GM19468 (cell line): Measurements from ENCODE around the gene CDK5RAP2.

Experiments used
- ATAC-seq: cut with Tn5 transposase; IDR thresholded peaks from one replicate; pipeline ENCODE4 v1.9.1; 2021; ENCODE audit warnings: mild to moderate bottlenecking, moderate library complexity, moderate number of reproducible peaks; ENCODE audit not compliant: unreplicated experiment; ENCODE audit errors: extremely low read depth

CDK5RAP2 gene

DNA sequence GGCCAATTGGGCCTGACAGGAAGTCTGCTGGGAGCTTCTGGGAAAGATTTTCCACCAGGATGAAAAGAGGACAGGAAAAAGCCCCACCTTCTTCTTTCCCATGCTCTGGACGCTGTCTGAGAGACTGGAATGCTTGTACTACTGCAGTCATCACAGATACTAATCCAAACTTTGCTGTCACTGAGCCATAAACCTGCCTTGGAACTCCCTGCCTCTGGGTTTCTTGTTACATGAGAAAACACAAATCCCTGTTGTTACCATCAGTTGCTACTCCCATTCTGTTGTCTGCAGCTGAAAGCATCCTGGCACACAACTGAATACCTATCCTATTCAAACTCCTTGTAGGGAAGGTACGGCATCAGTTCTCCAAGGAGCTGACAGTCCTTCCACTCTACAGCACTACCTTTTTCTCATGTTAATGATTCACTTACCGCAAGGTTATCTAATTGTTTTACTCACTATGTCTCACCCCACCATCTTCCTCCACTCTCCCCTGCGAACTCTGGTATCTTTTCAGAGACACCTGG is 167.5 kb downstream of the CDK5RAP2 start:
- no peak for ATAC-seq

DNA sequence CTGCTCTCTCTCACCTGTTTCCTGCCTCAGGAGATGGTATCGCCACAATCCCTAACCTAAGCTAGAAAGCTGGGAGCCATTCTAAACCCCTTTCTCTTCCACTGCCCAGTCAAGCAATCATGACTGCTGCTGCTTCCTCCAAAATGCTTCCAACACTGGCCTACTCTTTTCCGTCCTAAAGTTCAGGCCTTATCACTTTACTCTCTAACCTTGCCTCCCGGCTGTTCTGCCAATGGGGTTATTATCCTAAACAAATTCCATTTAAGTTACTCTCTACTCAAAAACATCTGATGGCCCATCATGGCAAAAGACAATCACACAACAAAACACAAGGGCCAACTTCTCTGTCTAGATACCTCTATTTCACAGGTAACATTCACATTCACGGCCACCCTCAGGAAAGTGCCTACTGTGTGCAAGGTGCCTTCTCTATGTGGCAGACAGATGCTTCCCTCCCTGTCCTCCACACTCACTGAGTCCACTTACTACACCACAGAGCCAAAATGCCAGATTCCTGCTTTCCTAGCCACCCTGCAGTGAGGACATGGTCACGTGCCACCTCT is 168.0 kb downstream of the CDK5RAP2 start:
- no peak for ATAC-seq

DNA sequence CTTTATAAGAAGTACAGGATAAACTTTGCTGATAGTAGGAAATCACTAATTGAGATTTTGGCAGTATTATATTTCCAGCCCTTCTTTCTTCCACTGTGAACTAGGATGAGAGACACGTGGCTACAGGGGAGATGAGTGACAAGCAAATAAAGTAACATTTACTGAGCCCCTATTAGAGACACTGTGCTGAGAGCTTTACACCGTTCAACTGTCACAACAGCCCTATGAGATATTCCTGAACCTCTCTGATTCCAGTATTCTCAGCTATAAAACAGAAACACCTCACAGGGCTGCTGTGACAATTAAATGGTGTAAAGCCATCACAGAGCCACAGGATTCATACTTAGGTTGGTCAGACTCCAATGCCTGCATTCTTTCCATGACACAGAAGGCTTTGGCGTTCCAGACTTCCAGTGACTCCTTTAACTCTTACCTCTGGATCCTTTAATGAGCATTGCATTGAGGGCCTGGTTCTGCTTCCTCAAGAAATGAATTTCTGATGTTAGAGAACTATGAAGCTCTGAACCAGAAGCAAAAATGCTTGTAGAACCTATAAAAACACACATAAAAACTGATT is 169.0 kb downstream of the CDK5RAP2 start:
- ATAC-seq: no peak

DNA sequence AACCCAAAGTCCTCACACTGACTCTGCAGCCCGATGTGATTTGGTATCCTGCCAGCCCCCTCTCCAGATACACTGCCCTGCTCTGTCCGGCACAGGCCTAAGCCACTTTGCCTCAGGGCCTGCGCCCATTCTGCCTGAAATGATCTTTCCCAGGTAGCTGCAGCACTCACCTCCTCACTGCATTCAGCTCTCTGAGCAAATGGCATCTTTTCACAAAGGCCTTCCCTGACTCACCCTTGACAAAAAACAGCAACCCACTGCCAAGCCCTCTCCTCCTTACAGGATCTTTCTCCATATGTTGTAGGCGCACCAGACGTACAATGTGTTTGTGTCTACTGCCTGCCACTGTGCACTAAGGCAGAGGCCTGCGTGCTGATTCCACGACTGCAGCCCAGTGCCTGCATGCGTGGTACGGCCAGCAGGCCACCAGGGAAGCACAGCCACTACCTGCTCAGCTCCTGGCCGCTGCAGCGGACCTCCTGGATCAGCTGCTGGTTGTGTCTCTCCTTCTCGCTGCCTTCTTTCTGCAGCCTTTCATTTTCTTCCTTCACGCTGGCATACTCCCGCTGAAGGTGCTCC is 171.2 kb downstream of the CDK5RAP2 start:
- ATAC-seq: no peak

DNA sequence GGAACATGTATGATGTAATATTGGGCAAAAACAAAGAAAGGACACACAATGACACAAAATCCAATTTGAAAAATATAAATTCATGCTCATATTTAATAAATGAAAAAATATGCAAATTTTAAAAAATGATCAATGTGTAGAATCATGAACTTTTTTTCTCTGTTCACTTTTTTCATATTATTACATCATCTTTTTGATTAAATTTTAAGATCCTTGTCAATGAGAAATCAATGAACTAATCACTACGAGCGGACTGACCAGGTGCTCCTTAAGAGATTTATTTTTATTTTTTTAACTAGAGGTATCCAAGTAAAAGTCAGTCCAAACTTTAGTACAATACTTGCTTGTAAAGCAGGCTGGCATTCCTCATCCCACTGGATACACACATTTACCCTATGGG is 174.1 kb downstream of the CDK5RAP2 start:
- no peak for ATAC-seq

DNA sequence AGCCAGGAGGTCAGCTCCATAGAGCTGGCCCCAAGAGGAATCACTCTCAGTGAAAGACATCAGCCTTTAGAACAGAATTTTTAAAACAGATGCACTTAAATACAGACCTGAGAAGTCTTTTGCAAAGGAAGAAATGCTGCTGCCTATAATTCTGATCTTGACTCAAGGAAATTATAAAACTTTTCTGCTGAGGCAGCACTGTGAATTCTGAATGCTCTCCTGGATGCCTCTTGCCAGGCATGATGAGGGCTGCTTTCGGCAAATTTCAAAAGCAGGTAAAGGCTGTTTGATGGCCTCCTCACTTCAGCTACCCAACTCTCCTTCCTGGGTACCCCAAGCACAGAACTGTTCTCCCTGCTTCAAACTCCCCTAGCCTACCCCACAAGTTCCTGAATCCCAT is 174.8 kb downstream of the CDK5RAP2 start:
- ATAC-seq: no peak

DNA sequence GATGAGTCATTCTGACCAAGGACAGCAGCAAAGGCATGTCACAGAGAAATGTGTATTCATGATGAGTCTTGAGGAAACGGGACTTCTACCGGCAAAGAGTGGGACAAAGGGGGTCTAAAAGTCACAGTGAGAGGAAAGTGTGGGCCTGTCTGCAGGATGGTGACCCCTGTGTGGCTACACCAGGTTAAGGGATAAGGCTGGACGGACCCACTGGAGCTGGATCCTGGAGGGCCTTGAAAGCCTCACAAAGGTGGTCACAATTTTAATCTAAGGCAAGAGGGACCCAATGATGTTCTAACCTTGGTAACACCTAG is 176.5 kb downstream of the CDK5RAP2 start:
- ATAC-seq: no peak

DNA sequence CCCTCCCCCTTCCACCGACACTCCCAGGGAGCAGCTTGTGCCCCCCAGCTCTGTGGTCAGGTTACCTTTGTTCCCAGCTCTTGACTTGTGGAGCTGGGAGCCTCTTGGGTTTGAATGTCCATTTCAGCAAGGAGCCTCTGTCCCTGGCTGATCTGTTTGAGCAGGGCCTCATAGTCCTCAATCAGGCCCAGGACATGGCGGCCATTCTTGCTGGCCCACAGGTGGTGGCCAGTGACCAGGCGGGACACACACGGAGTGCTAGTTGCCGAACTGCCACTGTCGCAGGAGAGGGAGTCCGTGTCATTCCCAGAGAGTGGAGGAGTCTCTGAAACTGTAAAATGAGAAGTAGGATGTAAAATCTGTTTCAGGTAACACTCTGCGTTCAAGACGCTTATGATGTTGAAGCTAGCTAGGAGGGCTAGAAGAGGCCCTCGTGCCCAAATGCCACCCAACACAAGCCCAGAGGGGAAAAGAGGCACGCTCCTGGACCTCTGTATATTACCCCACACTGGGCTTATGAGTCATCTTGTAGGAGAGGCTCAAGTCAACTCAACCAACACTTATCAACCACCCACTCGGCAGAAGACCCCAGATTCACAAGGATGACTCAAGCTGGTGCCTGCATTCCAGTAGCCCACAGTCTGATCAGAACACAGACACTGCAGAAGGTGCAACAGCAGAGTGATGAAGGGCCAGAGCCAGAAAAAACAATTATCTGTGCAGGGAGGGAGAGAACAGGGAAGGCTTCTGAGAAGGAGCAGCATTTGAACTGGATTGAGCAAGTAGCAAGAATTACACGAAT is 177.0 kb downstream of the CDK5RAP2 start:
- ATAC-seq: no peak

DNA sequence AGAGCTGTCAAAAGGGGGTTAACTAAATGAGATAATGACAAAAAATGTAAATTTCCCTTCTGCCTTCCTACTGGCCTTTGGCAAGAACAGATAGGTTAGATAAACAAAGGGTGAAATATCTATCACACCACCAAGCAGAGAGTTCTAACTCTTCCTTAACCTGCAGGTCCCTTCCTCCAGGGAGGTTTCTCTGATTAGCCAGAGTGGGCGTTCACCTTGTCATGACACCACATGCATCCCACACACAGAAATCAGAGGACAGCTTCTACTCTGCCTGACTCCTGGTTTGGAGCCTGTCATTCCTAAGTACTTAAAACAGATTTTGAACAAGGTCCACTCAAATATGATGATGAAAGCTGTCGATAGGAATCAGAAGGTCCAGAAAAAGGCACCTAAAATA is 180.0 kb downstream of the CDK5RAP2 start:
- no peak for ATAC-seq

DNA sequence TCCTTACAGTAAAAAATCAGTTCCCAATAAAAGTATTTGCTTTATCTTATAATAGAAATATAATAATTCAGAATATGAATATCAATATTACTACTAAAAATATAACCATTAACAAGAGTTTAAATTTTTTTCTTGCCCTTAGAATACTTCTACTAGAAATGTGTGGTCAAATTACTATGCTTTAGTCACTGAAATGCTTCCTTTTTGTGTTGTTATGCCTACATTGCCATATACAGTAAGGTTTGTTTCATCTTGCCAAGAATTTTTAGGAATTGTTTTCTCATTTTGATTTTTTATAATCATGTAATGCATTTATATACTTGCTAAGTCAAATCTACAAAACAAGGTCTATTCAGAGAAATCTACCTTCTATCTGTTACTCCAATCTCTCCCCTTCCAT is 181.7 kb downstream of the CDK5RAP2 start:
- no peak for ATAC-seq

DNA sequence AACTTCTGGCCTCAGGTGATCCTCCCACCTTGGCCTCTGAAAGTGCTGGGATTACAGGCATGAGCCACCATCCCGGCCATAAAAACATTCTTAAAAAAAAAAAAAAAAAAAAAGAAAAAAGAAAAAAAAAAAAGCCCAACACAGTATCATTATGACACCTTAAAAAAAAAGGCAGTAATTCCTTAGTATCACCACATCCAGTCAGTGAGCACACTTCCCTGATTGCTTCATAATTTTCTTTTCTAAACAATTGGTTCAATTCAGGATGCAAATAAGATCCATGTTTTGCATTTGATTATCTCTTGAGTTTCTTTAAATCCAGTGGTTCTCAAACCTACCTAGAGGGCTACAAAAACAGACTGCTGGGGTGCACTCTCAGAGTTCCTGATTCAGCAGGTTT is 182.5 kb downstream of the CDK5RAP2 start:
- no peak for ATAC-seq

DNA sequence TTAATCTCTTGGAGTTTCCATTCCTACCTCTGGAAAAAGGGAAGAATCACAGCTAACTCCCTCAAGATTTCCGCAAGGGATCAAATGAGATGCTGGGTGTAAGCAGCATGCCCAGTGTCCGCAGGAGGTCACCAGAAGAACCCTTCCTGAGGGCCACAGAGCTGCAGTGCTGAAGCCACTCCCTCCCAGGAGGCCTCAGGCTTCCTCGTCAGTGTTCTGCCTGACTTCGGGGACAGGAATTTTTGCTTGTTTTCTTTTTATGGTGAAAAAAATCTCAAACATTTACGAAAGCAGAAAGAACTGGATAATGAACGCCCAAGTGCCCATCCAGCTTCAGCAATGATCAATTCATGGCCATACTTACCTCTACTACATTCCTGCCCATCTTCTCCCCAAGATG is 183.0 kb downstream of the CDK5RAP2 start:
- no peak for ATAC-seq

DNA sequence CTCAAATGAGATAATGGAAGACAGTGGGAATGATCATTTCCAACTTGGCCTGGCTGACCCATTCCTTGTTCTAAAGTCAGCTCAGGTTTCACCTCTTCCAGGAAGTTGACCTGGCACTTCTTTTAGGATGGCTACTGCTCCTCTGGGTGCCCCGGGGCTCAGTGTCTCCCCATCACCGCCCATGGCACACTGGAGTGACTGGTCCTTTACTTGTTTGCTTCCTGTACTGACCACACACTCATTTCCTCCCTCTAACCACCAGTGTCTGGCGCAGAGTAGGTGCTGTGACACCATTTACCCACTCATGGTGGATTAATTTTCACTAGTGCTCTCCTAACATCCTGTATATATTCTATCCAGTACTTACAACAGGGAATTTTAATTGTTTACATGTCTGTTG is 183.5 kb downstream of the CDK5RAP2 start:
- ATAC-seq: no peak

DNA sequence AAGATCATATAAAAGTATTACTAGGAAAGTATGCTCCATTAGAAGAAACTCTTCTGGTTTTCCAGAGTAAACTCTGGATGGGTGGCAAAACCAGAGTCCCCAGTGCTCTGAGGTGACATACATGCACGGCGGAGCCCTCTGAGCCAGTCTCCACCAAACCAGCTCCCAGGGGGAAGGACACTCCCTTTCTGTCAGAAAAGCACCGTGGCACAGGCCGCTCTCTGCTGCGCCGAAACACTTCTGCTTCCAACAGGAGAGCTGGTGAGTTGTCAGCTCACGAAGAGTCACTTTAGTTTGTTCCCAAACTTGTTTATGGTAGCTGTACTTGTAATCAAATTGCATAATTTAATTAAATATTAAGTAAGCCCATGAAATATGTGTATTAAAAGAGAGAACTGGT is 184.6 kb downstream of the CDK5RAP2 start:
- ATAC-seq: no peak

DNA sequence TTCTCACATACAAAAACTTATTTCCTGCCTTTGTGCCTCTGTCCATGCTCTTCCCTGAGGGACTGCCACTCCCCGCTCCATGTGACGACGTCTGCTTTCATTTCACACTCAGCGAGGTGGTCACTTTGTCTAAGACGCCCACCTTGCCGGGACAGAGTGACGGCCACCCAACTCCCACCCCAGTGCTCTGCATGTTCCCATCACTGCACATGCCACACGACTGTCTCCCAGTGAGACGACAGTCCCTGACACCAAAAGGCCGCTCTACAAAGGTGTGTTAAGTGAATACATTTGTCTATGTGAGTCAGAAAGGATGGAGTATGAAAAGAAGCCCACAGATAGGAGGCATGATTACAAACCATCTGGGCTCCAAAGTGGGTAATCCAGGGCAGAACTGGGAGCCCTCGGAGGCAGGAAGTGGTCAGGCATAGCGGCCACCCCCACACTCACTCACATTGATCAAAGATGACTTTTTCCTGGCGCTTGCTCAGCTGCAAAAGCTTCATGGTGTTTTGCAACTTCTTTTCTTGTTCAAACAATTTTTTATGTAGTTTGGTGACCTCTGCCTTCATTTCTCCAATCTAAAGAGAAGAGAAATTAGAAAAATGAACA is 185.8 kb downstream of the CDK5RAP2 start:
- ATAC-seq: no peak

DNA sequence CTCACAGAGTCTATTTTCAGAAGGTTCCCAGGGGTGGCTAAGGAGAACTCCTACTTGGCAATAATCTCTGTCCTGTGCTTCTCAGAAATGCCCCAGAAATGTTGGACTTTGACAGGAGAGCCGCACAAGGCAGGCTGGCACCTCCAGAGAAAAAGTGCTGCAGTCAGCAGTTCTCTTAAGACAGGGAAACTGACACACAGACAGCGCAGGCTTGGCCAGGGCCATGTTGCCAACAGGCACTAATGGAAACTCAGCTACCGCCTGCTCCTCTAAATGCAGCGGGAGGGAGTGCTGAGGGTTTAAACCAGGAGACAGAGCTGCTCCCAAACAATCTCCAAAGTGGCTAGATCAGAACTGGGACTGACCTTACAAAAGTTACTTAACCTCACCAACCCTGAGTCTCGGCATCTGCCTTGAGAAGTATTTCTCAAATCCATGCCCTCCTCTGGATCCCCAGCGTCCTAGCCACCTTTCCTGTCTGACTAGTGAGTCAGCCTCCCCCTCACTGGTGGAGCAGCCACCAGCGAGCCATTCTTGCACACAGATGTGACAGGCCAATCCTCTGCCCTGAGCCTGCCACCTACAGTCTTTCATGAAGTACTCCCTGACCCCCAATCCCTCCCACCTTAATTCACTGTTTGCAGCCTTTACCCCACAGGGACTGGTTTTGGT is 186.4 kb downstream of the CDK5RAP2 start:
- ATAC-seq: no peak

DNA sequence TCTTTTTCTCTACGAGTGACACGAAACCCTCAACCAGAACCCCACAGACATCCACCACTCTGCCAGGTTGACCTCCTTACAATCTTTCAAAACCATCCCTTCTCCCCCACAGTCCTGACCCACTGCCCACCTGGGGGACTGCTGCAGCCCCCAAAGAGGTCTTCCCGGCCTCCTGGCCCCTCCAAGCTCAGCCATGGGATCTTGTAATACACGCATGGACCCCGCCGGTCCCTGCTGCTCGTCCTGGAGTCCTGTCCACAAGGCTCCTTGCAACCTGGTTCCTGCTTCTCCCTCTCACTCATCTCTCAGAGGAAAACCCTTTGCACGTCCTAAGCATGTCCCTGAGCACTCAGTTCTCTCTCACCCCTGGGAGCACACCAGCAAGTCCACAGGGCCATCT is 187.3 kb downstream of the CDK5RAP2 start:
- ATAC-seq: no peak

DNA sequence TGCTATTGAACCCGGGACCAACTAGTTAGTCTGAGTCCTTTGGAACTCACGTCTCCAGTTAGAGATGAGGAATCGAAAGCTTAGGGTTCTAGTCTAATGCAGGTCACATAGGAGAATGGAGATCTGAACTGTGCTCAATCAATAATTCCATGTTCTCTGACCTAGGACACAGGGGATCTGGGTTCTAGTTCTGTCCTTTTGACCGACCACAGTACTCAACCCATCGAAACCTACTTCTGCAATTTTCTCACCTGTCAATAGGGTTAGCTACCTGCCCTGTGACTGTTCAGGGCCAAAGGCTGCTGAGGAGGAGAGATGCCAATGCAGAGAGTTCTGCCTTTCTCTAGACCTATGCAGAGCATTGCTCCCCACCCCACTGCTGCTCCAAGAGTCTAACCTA is 187.7 kb downstream of the CDK5RAP2 start:
- no peak for ATAC-seq

DNA sequence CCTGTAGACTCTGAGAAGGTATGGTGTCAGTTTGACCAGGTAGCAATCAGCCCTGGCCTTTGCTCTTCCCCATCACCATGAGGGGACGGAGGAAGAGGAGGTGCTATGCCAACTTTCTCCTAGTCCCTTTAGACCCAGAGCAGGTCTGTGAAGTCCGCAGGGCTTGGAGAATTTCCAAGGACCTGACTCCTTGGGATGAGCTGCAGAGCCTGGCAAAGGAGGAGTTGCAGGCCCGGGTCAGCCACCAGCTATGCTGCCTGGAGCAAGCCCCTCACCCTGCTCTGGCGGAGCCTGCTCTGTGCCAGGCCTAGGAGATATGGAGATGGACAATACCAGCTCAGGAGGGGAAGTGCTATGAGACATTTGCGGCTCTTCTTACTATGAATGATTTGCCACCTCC is 188.3 kb downstream of the CDK5RAP2 start:
- ATAC-seq: no peak

DNA sequence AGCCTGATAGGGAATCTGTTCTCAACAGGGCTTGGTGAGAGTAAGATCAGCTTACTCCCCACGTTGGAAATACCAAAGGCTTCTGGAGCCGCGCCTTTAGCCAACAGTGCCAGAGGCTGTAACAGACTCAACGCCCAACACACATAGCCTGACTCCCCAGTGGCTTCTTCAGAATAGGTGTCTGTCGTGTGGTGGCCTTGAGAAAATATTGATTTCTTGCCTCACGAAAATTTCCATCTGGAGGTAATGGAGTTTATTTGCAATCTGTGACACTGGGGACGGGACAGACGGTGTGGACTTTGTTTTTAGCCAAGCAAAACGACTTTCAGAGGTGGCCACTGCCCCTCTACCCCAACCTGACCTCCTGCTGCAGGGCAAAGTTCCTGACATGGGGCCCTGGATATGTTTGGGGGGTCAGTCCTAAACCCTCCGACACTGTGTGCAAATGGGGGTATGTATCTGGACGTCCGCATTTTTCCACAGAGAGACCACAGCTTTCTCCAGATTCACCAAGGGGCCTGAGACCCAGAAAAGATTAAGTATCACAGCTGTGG is 189.3 kb downstream of the CDK5RAP2 start:
- ATAC-seq: no peak
